Measurements from ENCODE around the gene COQ10B. TPM values are rescaled to one million over a fixed set of nuclear protein-coding genes. Genes with fewer than 3 reads are reported as not detected.

The COQ10B gene
- total and polyA plus RNA-seq, 2 of the 4 experiments (the other 2 are of a cell fraction), result 9.5 to 28.7 TPM

GRCh38 chr2:197516393-197516761 lies 63.0 kb downstream of the COQ10B start:
- H3K27me3 ChIP-seq (ENCODE audit: control insufficient read depth, insufficient read depth, low read length), result no peaks in the 10 kb centered on the region
- H3K4me1 ChIP-seq (ENCODE audit: control insufficient read depth, insufficient read depth, low read length), result peaks cover 4% of the 10 kb centered on the region; the same call in 1 of the 2 replicates
- H4K20me1 ChIP-seq (ENCODE audit: insufficient read depth, low read length), result peaks cover 4% of the 10 kb centered on the region; the same call in 1 of the 2 replicates
- peak overlapping the region; percentile 93 for H2BK5ac ChIP-seq (ENCODE audit: low read depth, low read length, poor library complexity, severe bottlenecking)
- TF ChIP-seq SMC3 (IDR thresholded peaks at IDR 0.05; ENCODE audit: low read depth, low read length) (no peak), MXI1 (IDR thresholded peaks at IDR 0.05; ENCODE audit: borderline replicate concordance, low read depth, low read length) (no peak), POLR2A (IDR thresholded peaks at IDR 0.05; ENCODE audit: low read depth, low read length) (no peak), FOS (IDR thresholded peaks at IDR 0.05; ENCODE audit: low read depth, low read length) (no peak), CEBPB (IDR thresholded peaks at IDR 0.05; ENCODE audit: low read depth, low read length) (no peak), RFX5 (IDR thresholded peaks at IDR 0.05; ENCODE audit: low read depth, low read length) (no peak), CTCF (conservative IDR thresholded peaks at IDR 0.05; ENCODE audit: low read depth, low read length) (no peak), CHD1 (IDR thresholded peaks at IDR 0.05; ENCODE audit: low read depth, low read length) (no peak), RCOR1 (IDR thresholded peaks at IDR 0.05; ENCODE audit: insufficient replicate concordance, low read length) (no peak), MAFK (IDR thresholded peaks at IDR 0.05; ENCODE audit: low read depth, low read length) (no peak), BHLHE40 (IDR thresholded peaks at IDR 0.05; ENCODE audit: low read depth, low read length) (no peak), NFE2L2 (IDR thresholded peaks at IDR 0.05; ENCODE audit: low read depth, low read length) (no peak), RAD21 (IDR thresholded peaks at IDR 0.05; ENCODE audit: low read length) (no peak), MAZ (IDR thresholded peaks at IDR 0.05; ENCODE audit: borderline replicate concordance, low read depth, low read length) (no peak)
- TF ChIP-seq, protein P1, sequence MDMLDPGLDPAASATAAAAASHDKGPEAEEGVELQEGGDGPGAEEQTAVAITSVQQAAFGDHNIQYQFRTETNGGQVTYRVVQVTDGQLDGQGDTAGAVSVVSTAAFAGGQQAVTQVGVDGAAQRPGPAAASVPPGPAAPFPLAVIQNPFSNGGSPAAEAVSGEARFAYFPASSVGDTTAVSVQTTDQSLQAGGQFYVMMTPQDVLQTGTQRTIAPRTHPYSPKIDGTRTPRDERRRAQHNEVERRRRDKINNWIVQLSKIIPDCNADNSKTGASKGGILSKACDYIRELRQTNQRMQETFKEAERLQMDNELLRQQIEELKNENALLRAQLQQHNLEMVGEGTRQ (IDR thresholded peaks at IDR 0.05; ENCODE audit: low read depth, low read length), result no peak
- TF ChIP-seq, protein P2, sequence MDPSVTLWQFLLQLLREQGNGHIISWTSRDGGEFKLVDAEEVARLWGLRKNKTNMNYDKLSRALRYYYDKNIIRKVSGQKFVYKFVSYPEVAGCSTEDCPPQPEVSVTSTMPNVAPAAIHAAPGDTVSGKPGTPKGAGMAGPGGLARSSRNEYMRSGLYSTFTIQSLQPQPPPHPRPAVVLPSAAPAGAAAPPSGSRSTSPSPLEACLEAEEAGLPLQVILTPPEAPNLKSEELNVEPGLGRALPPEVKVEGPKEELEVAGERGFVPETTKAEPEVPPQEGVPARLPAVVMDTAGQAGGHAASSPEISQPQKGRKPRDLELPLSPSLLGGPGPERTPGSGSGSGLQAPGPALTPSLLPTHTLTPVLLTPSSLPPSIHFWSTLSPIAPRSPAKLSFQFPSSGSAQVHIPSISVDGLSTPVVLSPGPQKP (IDR thresholded peaks at IDR 0.05; ENCODE audit: borderline replicate concordance, low read depth, low read length), result no peak
- H3K18ac ChIP-seq (ENCODE audit: low read depth, low read length), result no peak overlapping the region
- no peaks in the 10 kb centered on the region for H3K9me3 ChIP-seq (ENCODE audit: control insufficient read depth, insufficient read depth, low read length)
- peak overlapping the region; percentile 66 for H4K91ac ChIP-seq (ENCODE audit: insufficient read depth, low read depth, low read length)
- in situ Hi-C loops (cut with MboI; ENCODE audit: low sequenced_read_pairs), result loop anchor here (10.0 kb wide), 1 partner anchor 188 kb away; the partner anchor contains the start of gene MARS2
- ATAC-seq (ENCODE audit: low read depth) (peak; percentile 8), DNase-seq (peak; percentile 29)
- no peaks in the 10 kb centered on the region for H3K9me1 ChIP-seq (ENCODE audit: insufficient read depth, low read length)
- intact Hi-C loops (cut with micrococcal nuclease), result loop anchor here (5.0 kb wide), 2 partner anchors 156 to 191 kb away; partner anchors contain the start of gene MARS2
- H3K4ac ChIP-seq (ENCODE audit: low read depth, low read length), result peak overlapping the region; percentile 88
- H3K56ac ChIP-seq (ENCODE audit: extremely low read depth, insufficient read depth, low read length), result peak overlapping the region; percentile 83
- peak overlapping the region; percentile 74; the same call in 1 of the 2 replicates for H2AK5ac ChIP-seq (ENCODE audit: low read depth, low read length)
- H2AFZ ChIP-seq (replicated peaks; ENCODE audit: low read length, poor library complexity), result peak overlapping the region; percentile 95
- H4K8ac ChIP-seq (ENCODE audit: low read depth in 2 of 2, low read length in 2 of 2), result peak overlapping the region; percentile 42 to 85
- H2BK15ac ChIP-seq (ENCODE audit: low read depth, low read length), result no peak overlapping the region
- peak overlapping the region; percentile 82 for H3K23ac ChIP-seq (ENCODE audit: low read depth, low read length)
- H4K5ac ChIP-seq (ENCODE audit: low read depth, low read length), result peak overlapping the region; percentile 50
- dilution Hi-C loops (cut with HindIII; ENCODE audit: low sequenced_read_pairs, unreplicated experiment), result no loop called here
- H2BK120ac ChIP-seq (ENCODE audit: low read depth, low read length), result no peak overlapping the region
- no TSS peak for BruUV-seq (replicated peaks)
- H3K9ac ChIP-seq (ENCODE audit: low read depth, low read length), result peak overlapping the region; percentile 92
- peaks cover 2% of the 10 kb centered on the region; the same call in 1 of the 2 replicates for H3K36me3 ChIP-seq (ENCODE audit: control insufficient read depth, insufficient read depth, low read length)
- WGBS, 2 experiments (ENCODE audit: extremely low coverage in 2 of 2, insufficient read length in 1 of 2), result 0% methylated on average over 6 of the region's 17 CpGs; no CpG with 5 or more reads in 1 of the 2 experiments
- H2AK9ac ChIP-seq (replicated peaks; ENCODE audit: low read depth, low read length, poor library complexity), result peak overlapping the region; percentile 99
- CTCF ChIA-PET, result interaction anchor here (0.6 to 0.7 kb wide), 2 partner anchors 9 to 26 kb away, joined by 3 to 4 read pairs; no protein-coding TSS in a partner anchor
- H3K79me1 ChIP-seq (ENCODE audit: low read depth in 1 of 2, low read length in 2 of 2), result peaks cover 0 to 10% of the 10 kb centered on the region in 2 experiments; a peak in 1 of 4 replicates
- peak overlapping the region; percentile 82 for H3K4me2 ChIP-seq (ENCODE audit: low read depth, low read length)
- POLR2A ChIA-PET (ENCODE audit: unreplicated experiment), result interaction anchor here (0.6 to 0.7 kb wide), 3 partner anchors 17 to 52 kb away, joined by 3 to 4 read pairs (median 4); partner anchors contain the start of genes HSPD1 and HSPE1
- H3K27ac ChIP-seq (ENCODE audit: insufficient read depth, low read length), result peak overlapping the region; percentile 93
- H3K4me3 ChIP-seq (ENCODE audit: insufficient read depth, low read depth, low read length), result peak overlapping the region; percentile 80
- peak overlapping the region; percentile 88 for H3K14ac ChIP-seq (replicated peaks; ENCODE audit: low read depth, low read length)
- H2BK20ac ChIP-seq (ENCODE audit: low read depth, low read length), result no peak overlapping the region

All from IMR-90 (cell line).